ENCODE results near the gene TBC1D21. TPM values are rescaled to one million over a fixed set of nuclear protein-coding genes. Genes with fewer than 3 reads are reported as not detected.

The TBC1D21 gene
- total and polyA plus RNA-seq, 5 donors from 2014 or later = not detected

DNA sequence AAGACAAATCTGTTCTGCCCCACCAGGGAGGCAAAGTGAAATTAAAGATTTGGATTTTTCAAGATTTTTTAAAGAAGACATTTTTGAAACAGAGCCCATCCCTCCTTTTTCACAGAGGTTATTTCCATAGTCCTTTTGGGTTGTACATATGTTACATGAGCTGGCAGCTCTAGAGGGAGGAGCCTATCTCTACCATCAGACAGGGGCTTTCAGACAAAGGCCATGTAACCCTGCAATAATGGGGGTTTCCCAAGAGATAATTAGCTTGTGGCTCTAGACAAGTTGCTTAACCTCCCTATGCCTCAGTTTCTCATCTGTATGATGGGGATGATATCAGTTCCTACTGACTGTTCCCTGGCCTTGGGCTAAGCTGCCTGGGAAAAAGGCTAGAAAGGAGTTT, 8.0 kb upstream of the TBC1D21 start:
- no peak overlapping the region for H3K27ac Mint-ChIP-seq

DNA sequence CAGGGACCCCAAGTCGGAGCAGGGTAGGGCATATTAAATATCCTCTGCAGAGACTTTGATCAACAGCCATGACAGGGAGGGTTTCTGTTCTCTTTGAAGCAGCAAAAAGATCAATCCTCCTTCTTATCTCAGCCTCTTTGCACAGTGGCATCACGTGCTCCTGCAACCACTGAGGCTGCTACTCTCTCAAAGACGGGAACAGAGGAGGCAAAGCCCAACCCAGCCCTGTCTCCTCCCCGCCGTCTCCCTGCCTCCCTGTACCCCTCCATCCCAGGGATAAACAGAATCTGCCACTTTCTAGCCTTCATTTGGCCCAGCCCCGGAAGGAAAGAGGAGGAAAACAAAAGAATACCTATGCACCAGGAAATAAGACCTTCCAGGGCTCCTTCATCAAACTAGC, 7.5 kb upstream of the TBC1D21 start:
- peaks cover 0 to 4% (median 0%) of the 10 kb centered on the region in 7 donors for H3K9me3 Mint-ChIP-seq
- Histone ChIP-seq H3K36me3 (ENCODE audit: control insufficient read depth, insufficient read depth, low read length) (no peaks in the 10 kb centered on the region), H3K27ac (ENCODE audit: insufficient read depth, low read length, poor library complexity, severe bottlenecking) (no peak overlapping the region), H3K9me3 (ENCODE audit: control insufficient read depth in 2 of 2, low read length in 2 of 2) (no peaks in the 10 kb centered on the region), H3K4me1 (ENCODE audit: control insufficient read depth, insufficient read depth, low read length, poor library complexity, severe bottlenecking) (no peaks in the 10 kb centered on the region), H3K4me3 (ENCODE audit: low read depth, low read length) (no peak overlapping the region), H3K27me3 (ENCODE audit: control insufficient read depth, insufficient read depth, low read length) (peaks cover 18% of the 10 kb centered on the region)
- ATAC-seq (ENCODE audit: low read depth in 2 of 2) (no peak), DNase-seq (no peak)
- H3K4me3 Mint-ChIP-seq = peak overlapping the region in 1 of 4 donors; percentile 39
- H3K4me1 Mint-ChIP-seq = peaks cover 0 to 7% (median 0%) of the 10 kb centered on the region in 4 donors
- no peaks in the 10 kb centered on the region for H3K36me3 Mint-ChIP-seq
- no peak overlapping the region for H3K27ac Mint-ChIP-seq
- H3K27me3 Mint-ChIP-seq = peaks cover 46% of the 10 kb centered on the region

More for the DNA sequence above, 8.0 kb upstream of the TBC1D21 start:
- peaks cover 18% of the 10 kb centered on the region for H3K27me3 ChIP-seq (ENCODE audit: control insufficient read depth, insufficient read depth, low read length)
- no peak for ATAC-seq (ENCODE audit: low read depth in 2 of 2)
- Mint-ChIP-seq H3K9me3 (peaks cover 0 to 4% (median 0%) of the 10 kb centered on the region in 7 donors), H3K27me3 (peaks cover 48% of the 10 kb centered on the region), H3K4me3 (no peak overlapping the region), H3K4me1 (peaks cover 0 to 7% (median 0%) of the 10 kb centered on the region in 4 donors), H3K36me3 (no peaks in the 10 kb centered on the region)
- H3K36me3 ChIP-seq (ENCODE audit: control insufficient read depth, insufficient read depth, low read length) = no peaks in the 10 kb centered on the region
- H3K27ac ChIP-seq (ENCODE audit: insufficient read depth, low read length, poor library complexity, severe bottlenecking) = no peak overlapping the region
- no peak overlapping the region for H3K4me3 ChIP-seq (ENCODE audit: low read depth, low read length)
- no peaks in the 10 kb centered on the region for H3K9me3 ChIP-seq (ENCODE audit: control insufficient read depth in 2 of 2, low read length in 2 of 2)
- no peak for DNase-seq
- no peaks in the 10 kb centered on the region for H3K4me1 ChIP-seq (ENCODE audit: control insufficient read depth, insufficient read depth, low read length, poor library complexity, severe bottlenecking)

DNA sequence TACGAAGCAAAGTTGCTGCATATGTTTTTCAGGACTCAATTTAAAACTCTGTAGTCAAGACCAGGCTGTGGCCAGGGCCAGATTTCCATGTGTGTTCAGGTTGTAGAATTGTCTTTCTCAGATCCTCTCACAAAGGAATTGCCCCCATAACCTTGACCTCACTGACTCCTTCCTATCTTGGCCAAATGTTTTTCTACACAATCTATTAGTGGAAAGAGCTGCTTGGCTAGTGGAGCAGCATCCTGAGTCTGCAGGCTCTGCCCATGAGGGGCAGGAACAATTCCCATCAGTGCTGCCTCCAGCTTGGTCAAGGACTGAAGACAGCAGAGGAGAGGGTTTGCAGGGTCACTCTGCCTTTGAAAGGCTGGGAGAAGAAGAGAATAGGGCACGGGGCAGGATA, 6.9 kb upstream of the TBC1D21 start:
- no peaks in the 10 kb centered on the region for H3K9me3 ChIP-seq (ENCODE audit: control insufficient read depth in 2 of 2, low read length in 2 of 2)
- no peak overlapping the region for H3K27ac ChIP-seq (ENCODE audit: insufficient read depth, low read length, poor library complexity, severe bottlenecking)
- H3K4me3 ChIP-seq (ENCODE audit: low read depth, low read length) = no peak overlapping the region
- Mint-ChIP-seq H3K4me3 (no peak overlapping the region), H3K4me1 (peaks cover 0 to 7% (median 0%) of the 10 kb centered on the region in 4 donors), H3K36me3 (no peaks in the 10 kb centered on the region), H3K9me3 (peaks cover 0 to 4% (median 0%) of the 10 kb centered on the region in 7 donors), H3K27ac (no peak overlapping the region), H3K27me3 (peaks cover 51% of the 10 kb centered on the region)
- no peak for ATAC-seq (ENCODE audit: low read depth in 2 of 2)
- no peaks in the 10 kb centered on the region for H3K4me1 ChIP-seq (ENCODE audit: control insufficient read depth, insufficient read depth, low read length, poor library complexity, severe bottlenecking)
- DNase-seq = no peak
- peaks cover 22% of the 10 kb centered on the region for H3K27me3 ChIP-seq (ENCODE audit: control insufficient read depth, insufficient read depth, low read length)
- H3K36me3 ChIP-seq (ENCODE audit: control insufficient read depth, insufficient read depth, low read length) = no peaks in the 10 kb centered on the region

DNA sequence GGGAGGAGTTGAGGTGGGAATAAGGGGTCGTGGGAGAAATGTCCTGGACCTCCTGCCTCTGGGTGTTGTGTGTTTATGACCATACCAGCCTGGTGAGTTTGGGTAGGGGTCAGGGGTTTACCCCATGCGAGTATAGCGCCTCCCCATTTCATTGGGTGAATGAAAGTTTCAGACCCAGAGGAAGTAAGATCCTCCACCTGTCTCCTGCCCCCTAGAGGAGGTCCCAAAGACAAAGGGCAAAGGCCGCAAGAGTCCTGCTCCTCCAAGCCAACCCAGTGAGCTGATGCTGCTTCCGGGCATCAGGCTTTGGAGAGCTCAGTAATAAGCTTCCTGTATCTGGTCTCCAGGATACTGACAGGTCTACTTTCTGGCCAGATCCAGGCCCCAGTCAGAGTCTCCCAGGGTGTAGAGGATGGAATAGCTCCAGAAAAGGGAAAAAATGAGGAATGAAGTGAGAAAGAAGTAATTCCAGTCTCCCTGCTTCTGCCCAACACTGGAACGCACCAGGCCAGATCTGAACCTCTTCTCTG, 6.4 kb upstream of the TBC1D21 start:
- Mint-ChIP-seq H3K4me3 (no peak overlapping the region), H3K9me3 (peaks cover 0 to 4% (median 0%) of the 10 kb centered on the region in 7 donors), H3K27me3 (peaks cover 51% of the 10 kb centered on the region), H3K4me1 (peaks cover 0 to 7% (median 0%) of the 10 kb centered on the region in 4 donors), H3K36me3 (no peaks in the 10 kb centered on the region), H3K27ac (no peak overlapping the region)
- Histone ChIP-seq H3K9me3 (ENCODE audit: control insufficient read depth in 2 of 2, low read length in 2 of 2) (no peaks in the 10 kb centered on the region), H3K27ac (ENCODE audit: insufficient read depth, low read length, poor library complexity, severe bottlenecking) (no peak overlapping the region), H3K36me3 (ENCODE audit: control insufficient read depth, insufficient read depth, low read length) (no peaks in the 10 kb centered on the region), H3K4me3 (ENCODE audit: low read depth, low read length) (no peak overlapping the region), H3K27me3 (ENCODE audit: control insufficient read depth, insufficient read depth, low read length) (peaks cover 22% of the 10 kb centered on the region), H3K4me1 (ENCODE audit: control insufficient read depth, insufficient read depth, low read length, poor library complexity, severe bottlenecking) (no peaks in the 10 kb centered on the region)
- ATAC-seq (ENCODE audit: low read depth in 2 of 2) (no peak), DNase-seq (no peak)

DNA sequence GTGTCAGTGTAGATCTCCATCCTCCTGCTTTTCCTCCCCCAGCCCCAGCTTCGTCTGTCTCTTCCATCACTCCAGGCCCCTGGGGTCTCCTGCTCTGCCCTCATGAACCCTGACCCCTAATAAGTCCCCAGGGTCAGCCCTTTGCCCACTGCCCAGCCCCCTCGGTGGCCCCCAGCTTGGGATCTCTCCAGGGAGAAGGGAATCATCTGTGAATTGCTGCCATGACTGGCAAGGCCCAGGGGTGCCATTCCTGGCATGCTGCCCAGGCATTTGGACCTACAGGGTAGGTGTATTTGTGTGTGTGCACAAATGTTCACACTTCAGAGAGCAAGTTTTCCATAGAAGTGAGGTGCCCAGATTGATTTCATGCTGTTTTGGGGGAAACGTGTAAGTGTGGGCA, 5.9 kb upstream of the TBC1D21 start:
- ATAC-seq (ENCODE audit: low read depth in 2 of 2) (no peak), DNase-seq (no peak)
- Histone ChIP-seq H3K36me3 (ENCODE audit: control insufficient read depth, insufficient read depth, low read length) (no peaks in the 10 kb centered on the region), H3K9me3 (ENCODE audit: control insufficient read depth in 2 of 2, low read length in 2 of 2) (no peaks in the 10 kb centered on the region), H3K27me3 (ENCODE audit: control insufficient read depth, insufficient read depth, low read length) (peaks cover 19% of the 10 kb centered on the region), H3K4me3 (ENCODE audit: low read depth, low read length) (no peak overlapping the region), H3K27ac (ENCODE audit: insufficient read depth, low read length, poor library complexity, severe bottlenecking) (no peak overlapping the region), H3K4me1 (ENCODE audit: control insufficient read depth, insufficient read depth, low read length, poor library complexity, severe bottlenecking) (no peaks in the 10 kb centered on the region)
- no peak overlapping the region for H3K4me3 Mint-ChIP-seq
- peaks cover 0 to 7% (median 0%) of the 10 kb centered on the region in 4 donors for H3K4me1 Mint-ChIP-seq
- no peak overlapping the region for H3K27ac Mint-ChIP-seq
- peaks cover 47% of the 10 kb centered on the region for H3K27me3 Mint-ChIP-seq
- peaks cover 0 to 4% (median 0%) of the 10 kb centered on the region in 7 donors for H3K9me3 Mint-ChIP-seq
- H3K36me3 Mint-ChIP-seq = no peaks in the 10 kb centered on the region

DNA sequence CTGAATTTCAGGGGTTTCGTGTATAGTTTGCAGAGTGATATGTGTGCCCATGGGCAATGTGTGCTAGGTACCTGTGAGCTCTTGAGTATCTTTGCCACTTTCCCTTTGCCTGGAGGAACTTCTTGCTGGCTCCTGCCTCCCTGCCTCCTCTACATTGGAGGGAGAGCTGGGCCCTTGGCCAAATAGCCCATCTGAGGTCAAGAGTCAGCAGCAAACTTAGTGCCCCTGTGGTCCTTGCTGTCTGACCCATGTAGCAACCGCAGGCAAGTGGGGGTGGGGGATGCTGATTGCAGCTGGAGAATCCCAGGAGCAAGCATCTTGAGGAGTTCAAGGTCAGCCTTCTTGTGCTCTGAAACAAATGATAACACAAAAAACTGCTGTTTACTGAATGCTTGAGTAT, 5.4 kb upstream of the TBC1D21 start:
- Mint-ChIP-seq H3K9me3 (peaks cover 0 to 3% (median 0%) of the 10 kb centered on the region in 7 donors), H3K27me3 (peaks cover 49% of the 10 kb centered on the region), H3K4me1 (peaks cover 0 to 7% (median 0%) of the 10 kb centered on the region in 4 donors), H3K36me3 (no peaks in the 10 kb centered on the region), H3K4me3 (no peak overlapping the region), H3K27ac (no peak overlapping the region)
- ATAC-seq (ENCODE audit: low read depth in 2 of 2) (no peak), DNase-seq (no peak)
- Histone ChIP-seq H3K4me3 (ENCODE audit: low read depth, low read length) (no peak overlapping the region), H3K27ac (ENCODE audit: insufficient read depth, low read length, poor library complexity, severe bottlenecking) (no peak overlapping the region), H3K4me1 (ENCODE audit: control insufficient read depth, insufficient read depth, low read length, poor library complexity, severe bottlenecking) (no peaks in the 10 kb centered on the region), H3K27me3 (ENCODE audit: control insufficient read depth, insufficient read depth, low read length) (peaks cover 17% of the 10 kb centered on the region), H3K36me3 (ENCODE audit: control insufficient read depth, insufficient read depth, low read length) (no peaks in the 10 kb centered on the region), H3K9me3 (ENCODE audit: control insufficient read depth in 2 of 2, low read length in 2 of 2) (no peaks in the 10 kb centered on the region)

DNA sequence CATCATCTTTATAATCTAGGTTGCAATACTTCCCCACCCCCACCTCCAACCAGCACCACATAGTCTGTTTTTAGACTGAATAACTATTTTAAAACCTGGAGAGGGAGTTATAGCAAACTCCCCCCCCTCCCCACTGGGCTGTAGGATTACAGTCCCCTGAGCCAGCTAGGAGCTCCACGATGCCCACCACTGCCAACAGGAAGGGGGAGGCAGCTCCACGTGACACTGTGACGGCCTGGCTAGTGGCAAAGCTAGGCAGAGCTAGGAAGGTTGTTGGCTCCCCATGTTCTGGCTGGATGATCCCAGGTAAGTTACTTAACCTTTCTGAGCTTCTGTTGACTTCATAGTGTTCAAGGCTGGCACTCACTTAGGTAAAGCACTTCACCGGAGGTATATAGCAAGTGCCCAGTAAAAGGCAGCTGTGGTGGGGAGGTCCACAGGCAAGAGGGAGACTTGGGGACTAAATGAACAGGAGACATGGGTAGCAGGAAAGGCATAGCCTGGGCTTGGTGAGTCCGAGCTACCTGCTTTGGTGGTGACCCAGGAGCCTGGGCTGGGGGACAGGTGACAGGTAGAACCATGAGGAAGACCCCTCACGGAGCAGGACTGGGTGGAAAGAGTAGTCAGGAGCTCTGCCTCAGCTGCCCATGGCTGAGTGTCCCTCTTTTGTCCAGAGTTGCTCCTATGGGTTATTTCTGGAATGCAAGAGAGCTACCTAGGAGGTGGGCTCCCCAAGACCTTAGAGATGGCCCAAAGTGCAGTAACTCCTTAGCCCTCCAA, 4.0 kb upstream of the TBC1D21 start:
- ATAC-seq (ENCODE audit: low read depth in 2 of 2) (no peak), DNase-seq (no peak)
- Mint-ChIP-seq H3K9me3 (peaks cover 0 to 2% (median 0%) of the 10 kb centered on the region in 7 donors), H3K27ac (no peak overlapping the region), H3K36me3 (no peaks in the 10 kb centered on the region), H3K4me3 (no peak overlapping the region), H3K4me1 (peaks cover 0 to 7% (median 2%) of the 10 kb centered on the region in 4 donors), H3K27me3 (peaks cover 53% of the 10 kb centered on the region)
- Histone ChIP-seq H3K27me3 (ENCODE audit: control insufficient read depth, insufficient read depth, low read length) (peaks cover 16% of the 10 kb centered on the region), H3K9me3 (ENCODE audit: control insufficient read depth in 2 of 2, low read length in 2 of 2) (no peaks in the 10 kb centered on the region), H3K4me1 (ENCODE audit: control insufficient read depth, insufficient read depth, low read length, poor library complexity, severe bottlenecking) (no peaks in the 10 kb centered on the region), H3K36me3 (ENCODE audit: control insufficient read depth, insufficient read depth, low read length) (no peaks in the 10 kb centered on the region), H3K27ac (ENCODE audit: insufficient read depth, low read length, poor library complexity, severe bottlenecking) (no peak overlapping the region), H3K4me3 (ENCODE audit: low read depth, low read length) (no peak overlapping the region)

All from CD4-positive, CD25-positive, alpha-beta regulatory T cell (primary cell).